Measurements from ENCODE around the gene NCSTN.

NCSTN gene

DNA sequence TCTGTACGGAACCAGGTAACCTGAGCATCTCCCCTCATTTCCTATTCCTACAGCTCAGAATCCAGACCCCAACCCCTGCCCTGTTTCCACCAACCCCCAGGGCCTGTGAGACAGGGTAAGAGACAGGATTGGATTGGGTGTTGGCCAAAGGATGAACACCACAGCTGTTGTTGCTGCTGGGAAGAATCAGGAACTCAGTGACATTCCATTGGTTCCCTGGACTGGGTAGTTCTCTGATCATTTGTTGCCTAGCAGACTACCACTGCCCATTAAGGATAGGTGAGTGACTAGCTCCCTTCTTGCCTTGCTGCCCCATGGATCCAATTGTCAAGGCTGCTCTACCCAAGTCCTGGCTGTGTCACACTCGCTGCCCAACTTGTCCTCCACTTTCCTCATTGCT, 10.0 kb downstream of the NCSTN start:
- H3K36me3 ChIP-seq (replicated peaks in 1 of 2; ENCODE audit: control insufficient read depth in 2 of 2, insufficient read depth in 2 of 2, low read length in 2 of 2), result peaks cover 66 to 98% of the 10 kb centered on the region in 2 donors
- H2BK120ac ChIP-seq (ENCODE audit: low read depth, low read length), result no peak overlapping the region
- H4K91ac ChIP-seq (ENCODE audit: low read depth, low read length, poor library complexity), result no peak overlapping the region
- no peak overlapping the region for H3K4me3 ChIP-seq (ENCODE audit: low read length in 2 of 2)
- no peak overlapping the region for H3K14ac ChIP-seq (ENCODE audit: low read length)
- no peak overlapping the region for H4K8ac ChIP-seq (ENCODE audit: low read depth, low read length)
- no peak for DNase-seq (ENCODE audit: low spot score)
- H2BK15ac ChIP-seq (ENCODE audit: low read length), result no peak overlapping the region
- no CpG with 5 or more reads among the region's 2 CpGs for WGBS, 2 donors (ENCODE audit: extremely low coverage in 2 of 2, insufficient read length in 2 of 2, insufficient replicate concordance in 1 of 2)
- H2AFZ ChIP-seq (ENCODE audit: low read length), result no peak overlapping the region
- H3K9ac ChIP-seq (ENCODE audit: low read depth, low read length, poor library complexity), result no peak overlapping the region
- H3K4me2 ChIP-seq (ENCODE audit: insufficient read depth, low read length, poor library complexity, severe bottlenecking), result no peak overlapping the region
- no peak overlapping the region for H3K23ac ChIP-seq (ENCODE audit: low read depth, low read length, poor library complexity)
- H3K27me3 ChIP-seq (ENCODE audit: control insufficient read depth in 3 of 3, insufficient read depth in 3 of 3, low read depth in 1 of 3, low read length in 3 of 3), result no peaks in the 10 kb centered on the region
- no peak overlapping the region for H2AK5ac ChIP-seq (ENCODE audit: low read depth, low read length)
- H3K27ac ChIP-seq (replicated peaks; ENCODE audit: low read length), result no peak overlapping the region
- no peak overlapping the region for H2BK12ac ChIP-seq (ENCODE audit: low read length)
- no peak overlapping the region for H2BK5ac ChIP-seq (ENCODE audit: low read length)
- no peaks in the 10 kb centered on the region for H3K79me1 ChIP-seq (ENCODE audit: low read depth, low read length)
- H3K18ac ChIP-seq (ENCODE audit: low read length), result no peak overlapping the region
- no peak overlapping the region for H3K4ac ChIP-seq (ENCODE audit: low read length)
- H3K9me3 ChIP-seq (replicated peaks in 1 of 2; ENCODE audit: control insufficient read depth in 2 of 2, insufficient read depth in 1 of 2, low read depth in 1 of 2, low read length in 2 of 2), result no peaks in the 10 kb centered on the region
- H3K4me1 ChIP-seq (ENCODE audit: control insufficient read depth in 2 of 2, insufficient read depth in 1 of 2, low read depth in 1 of 2, low read length in 2 of 2), result no peaks in the 10 kb centered on the region

DNA sequence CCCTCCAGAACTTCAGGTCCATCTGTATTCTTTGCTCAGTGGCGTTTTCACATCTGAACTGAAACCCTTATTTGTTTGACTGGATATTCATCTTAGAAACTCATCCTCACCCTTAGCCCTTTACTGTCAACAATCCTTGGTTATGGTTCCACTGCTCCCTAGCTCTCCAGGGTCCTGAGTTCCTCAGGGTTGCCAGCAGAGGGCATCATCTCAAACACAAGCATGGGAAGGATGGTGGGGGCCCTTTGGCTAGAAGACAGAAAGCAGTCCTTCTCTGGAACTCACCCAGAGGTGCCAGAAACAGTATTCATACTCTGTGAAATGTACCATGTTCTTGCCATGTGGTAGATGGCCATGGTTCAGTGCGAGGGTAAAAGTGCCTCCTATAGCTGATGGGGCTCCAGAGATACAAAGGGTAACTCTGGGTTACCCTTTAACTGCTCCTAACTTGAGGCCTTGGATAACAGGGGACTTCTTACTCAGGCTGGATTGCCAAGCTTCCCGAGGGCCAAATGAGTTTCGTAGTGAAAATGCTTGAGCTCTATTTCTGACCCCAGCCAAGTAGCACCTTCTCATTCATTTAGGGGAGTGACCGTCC, 11.3 kb downstream of the NCSTN start:
- H2AFZ ChIP-seq (ENCODE audit: low read length), result no peak overlapping the region
- no peak overlapping the region for H3K23ac ChIP-seq (ENCODE audit: low read depth, low read length, poor library complexity)
- H3K9ac ChIP-seq (ENCODE audit: low read depth, low read length, poor library complexity), result no peak overlapping the region
- no CpG with 5 or more reads among the region's 5 CpGs for WGBS, 2 donors (ENCODE audit: extremely low coverage in 2 of 2, insufficient read length in 2 of 2, insufficient replicate concordance in 1 of 2)
- H3K4me1 ChIP-seq (ENCODE audit: control insufficient read depth in 2 of 2, insufficient read depth in 1 of 2, low read depth in 1 of 2, low read length in 2 of 2), result no peaks in the 10 kb centered on the region
- no peak overlapping the region for H2BK5ac ChIP-seq (ENCODE audit: low read length)
- H3K79me1 ChIP-seq (ENCODE audit: low read depth, low read length), result no peaks in the 10 kb centered on the region
- no peak overlapping the region for H3K14ac ChIP-seq (ENCODE audit: low read length)
- H2BK120ac ChIP-seq (ENCODE audit: low read depth, low read length), result no peak overlapping the region
- no peak overlapping the region for H2BK15ac ChIP-seq (ENCODE audit: low read length)
- H3K18ac ChIP-seq (ENCODE audit: low read length), result no peak overlapping the region
- H3K4me3 ChIP-seq (ENCODE audit: low read length in 2 of 2), result no peak overlapping the region
- H3K4ac ChIP-seq (ENCODE audit: low read length), result no peak overlapping the region
- no peak for DNase-seq (ENCODE audit: low spot score)
- no peaks in the 10 kb centered on the region for H3K27me3 ChIP-seq (ENCODE audit: control insufficient read depth in 3 of 3, insufficient read depth in 3 of 3, low read depth in 1 of 3, low read length in 3 of 3)
- no peak overlapping the region for H3K4me2 ChIP-seq (ENCODE audit: insufficient read depth, low read length, poor library complexity, severe bottlenecking)
- peaks cover 65 to 97% of the 10 kb centered on the region in 2 donors for H3K36me3 ChIP-seq (replicated peaks in 1 of 2; ENCODE audit: control insufficient read depth in 2 of 2, insufficient read depth in 2 of 2, low read length in 2 of 2)
- H4K91ac ChIP-seq (ENCODE audit: low read depth, low read length, poor library complexity), result no peak overlapping the region
- H4K8ac ChIP-seq (ENCODE audit: low read depth, low read length), result no peak overlapping the region
- H3K27ac ChIP-seq (replicated peaks; ENCODE audit: low read length), result no peak overlapping the region
- no peak overlapping the region for H2AK5ac ChIP-seq (ENCODE audit: low read depth, low read length)
- H3K9me3 ChIP-seq (replicated peaks in 1 of 2; ENCODE audit: control insufficient read depth in 2 of 2, insufficient read depth in 1 of 2, low read depth in 1 of 2, low read length in 2 of 2), result no peaks in the 10 kb centered on the region
- no peak overlapping the region for H2BK12ac ChIP-seq (ENCODE audit: low read length)

DNA sequence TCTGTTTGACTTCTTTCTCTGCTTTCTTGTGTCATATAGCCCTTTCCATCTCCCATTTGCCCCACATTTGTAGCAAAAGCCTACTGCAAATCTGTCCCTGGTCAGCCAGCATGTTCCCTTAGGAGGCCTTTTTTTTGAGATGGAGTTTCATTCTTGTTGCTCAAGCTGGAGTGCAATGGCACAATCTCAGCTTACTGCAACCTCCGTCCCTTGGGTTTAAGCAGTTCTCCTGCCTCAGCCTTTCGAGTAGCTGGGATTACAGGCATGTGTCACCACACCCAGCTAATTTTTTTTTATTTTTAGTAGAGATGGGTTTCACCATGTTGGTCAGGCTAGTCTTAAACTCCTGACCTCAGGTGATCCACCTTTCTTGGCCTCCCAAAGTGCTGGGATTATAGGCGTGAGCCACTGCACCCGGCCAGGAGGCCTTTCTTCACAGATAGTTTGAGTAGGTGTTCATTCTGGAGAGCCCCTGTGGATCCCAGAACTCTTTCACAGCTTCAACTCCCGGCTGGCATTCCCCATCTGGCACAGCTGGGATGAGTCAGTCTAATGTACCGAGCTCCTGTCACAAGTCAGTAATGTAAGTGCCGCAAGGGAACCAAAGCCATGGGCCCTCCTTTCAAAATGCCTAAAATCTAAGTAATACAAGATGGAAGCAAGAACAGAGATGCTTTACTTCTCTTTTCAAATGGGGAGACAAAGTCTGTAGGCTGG, 14.3 kb downstream of the NCSTN start:
- peaks cover 5 to 6% of the 10 kb centered on the region in 2 donors for H3K4me1 ChIP-seq (ENCODE audit: control insufficient read depth in 2 of 2, insufficient read depth in 1 of 2, low read depth in 1 of 2, low read length in 2 of 2)
- H3K36me3 ChIP-seq (replicated peaks in 1 of 2; ENCODE audit: control insufficient read depth in 2 of 2, insufficient read depth in 2 of 2, low read length in 2 of 2), result peaks cover 57 to 88% of the 10 kb centered on the region in 2 donors
- H3K4ac ChIP-seq (ENCODE audit: low read length), result no peak overlapping the region
- no CpG with 5 or more reads among the region's 7 CpGs for WGBS, 2 donors (ENCODE audit: extremely low coverage in 2 of 2, insufficient read length in 2 of 2, insufficient replicate concordance in 1 of 2)
- H2BK12ac ChIP-seq (ENCODE audit: low read length), result no peak overlapping the region
- H4K8ac ChIP-seq (ENCODE audit: low read depth, low read length), result no peak overlapping the region
- no peak overlapping the region for H2BK120ac ChIP-seq (ENCODE audit: low read depth, low read length)
- no peak overlapping the region for H3K9ac ChIP-seq (ENCODE audit: low read depth, low read length, poor library complexity)
- H3K23ac ChIP-seq (ENCODE audit: low read depth, low read length, poor library complexity), result no peak overlapping the region
- no peak overlapping the region for H4K91ac ChIP-seq (ENCODE audit: low read depth, low read length, poor library complexity)
- H3K4me2 ChIP-seq (ENCODE audit: insufficient read depth, low read length, poor library complexity, severe bottlenecking), result no peak overlapping the region
- H2AFZ ChIP-seq (ENCODE audit: low read length), result no peak overlapping the region
- no peak overlapping the region for H2AK5ac ChIP-seq (ENCODE audit: low read depth, low read length)
- H3K9me3 ChIP-seq (replicated peaks in 1 of 2; ENCODE audit: control insufficient read depth in 2 of 2, insufficient read depth in 1 of 2, low read depth in 1 of 2, low read length in 2 of 2), result no peaks in the 10 kb centered on the region
- H3K27ac ChIP-seq (replicated peaks; ENCODE audit: low read length), result no peak overlapping the region
- no peaks in the 10 kb centered on the region for H3K27me3 ChIP-seq (ENCODE audit: control insufficient read depth in 3 of 3, insufficient read depth in 3 of 3, low read depth in 1 of 3, low read length in 3 of 3)
- no peaks in the 10 kb centered on the region for H3K79me1 ChIP-seq (ENCODE audit: low read depth, low read length)
- no peak for DNase-seq (ENCODE audit: low spot score)
- no peak overlapping the region for H2BK5ac ChIP-seq (ENCODE audit: low read length)
- no peak overlapping the region for H2BK15ac ChIP-seq (ENCODE audit: low read length)
- H3K4me3 ChIP-seq (ENCODE audit: low read length in 2 of 2), result no peak overlapping the region
- no peak overlapping the region for H3K18ac ChIP-seq (ENCODE audit: low read length)
- H3K14ac ChIP-seq (ENCODE audit: low read length), result no peak overlapping the region

DNA sequence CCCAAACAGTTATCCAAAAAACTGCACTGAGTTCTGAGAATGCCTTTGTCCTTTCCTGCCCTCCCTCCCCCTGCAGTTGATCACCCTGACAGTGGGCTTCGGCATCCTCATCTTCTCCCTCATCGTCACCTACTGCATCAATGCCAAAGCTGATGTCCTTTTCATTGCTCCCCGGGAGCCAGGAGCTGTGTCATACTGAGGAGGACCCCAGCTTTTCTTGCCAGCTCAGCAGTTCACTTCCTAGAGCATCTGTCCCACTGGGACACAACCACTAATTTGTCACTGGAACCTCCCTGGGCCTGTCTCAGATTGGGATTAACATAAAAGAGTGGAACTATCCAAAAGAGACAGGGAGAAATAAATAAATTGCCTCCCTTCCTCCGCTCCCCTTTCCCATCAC, 14.9 kb downstream of the NCSTN start:
- H2BK12ac ChIP-seq (ENCODE audit: low read length), result no peak overlapping the region
- WGBS, 2 donors (ENCODE audit: extremely low coverage in 2 of 2, insufficient read length in 2 of 2, insufficient replicate concordance in 1 of 2), result no CpG with 5 or more reads among the region's 4 CpGs
- no peak overlapping the region for H3K9ac ChIP-seq (ENCODE audit: low read depth, low read length, poor library complexity)
- no peak overlapping the region for H3K18ac ChIP-seq (ENCODE audit: low read length)
- H2AK5ac ChIP-seq (ENCODE audit: low read depth, low read length), result no peak overlapping the region
- no peak overlapping the region for H2AFZ ChIP-seq (ENCODE audit: low read length)
- H3K4me1 ChIP-seq (ENCODE audit: control insufficient read depth in 2 of 2, insufficient read depth in 1 of 2, low read depth in 1 of 2, low read length in 2 of 2), result peaks cover 11 to 13% of the 10 kb centered on the region in 2 donors
- no peaks in the 10 kb centered on the region for H3K9me3 ChIP-seq (replicated peaks in 1 of 2; ENCODE audit: control insufficient read depth in 2 of 2, insufficient read depth in 1 of 2, low read depth in 1 of 2, low read length in 2 of 2)
- no peak overlapping the region for H3K4ac ChIP-seq (ENCODE audit: low read length)
- H3K27me3 ChIP-seq (ENCODE audit: control insufficient read depth in 3 of 3, insufficient read depth in 3 of 3, low read depth in 1 of 3, low read length in 3 of 3), result no peaks in the 10 kb centered on the region
- H3K27ac ChIP-seq (replicated peaks; ENCODE audit: low read length), result no peak overlapping the region
- H3K23ac ChIP-seq (ENCODE audit: low read depth, low read length, poor library complexity), result no peak overlapping the region
- H2BK120ac ChIP-seq (ENCODE audit: low read depth, low read length), result no peak overlapping the region
- no peak overlapping the region for H2BK15ac ChIP-seq (ENCODE audit: low read length)
- peaks cover 54 to 82% of the 10 kb centered on the region in 2 donors for H3K36me3 ChIP-seq (replicated peaks in 1 of 2; ENCODE audit: control insufficient read depth in 2 of 2, insufficient read depth in 2 of 2, low read length in 2 of 2)
- no peak for DNase-seq (ENCODE audit: low spot score)
- no peak overlapping the region for H3K4me3 ChIP-seq (ENCODE audit: low read length in 2 of 2)
- no peak overlapping the region for H2BK5ac ChIP-seq (ENCODE audit: low read length)
- H4K8ac ChIP-seq (ENCODE audit: low read depth, low read length), result no peak overlapping the region
- H3K79me1 ChIP-seq (ENCODE audit: low read depth, low read length), result no peaks in the 10 kb centered on the region
- H4K91ac ChIP-seq (ENCODE audit: low read depth, low read length, poor library complexity), result no peak overlapping the region
- no peak overlapping the region for H3K4me2 ChIP-seq (ENCODE audit: insufficient read depth, low read length, poor library complexity, severe bottlenecking)
- no peak overlapping the region for H3K14ac ChIP-seq (ENCODE audit: low read length)

Measured in neuronal stem cell (in vitro differentiated cells).